ENCODE data around the gene ZNF407. TPM values are rescaled to one million over a fixed set of nuclear protein-coding genes. Genes with fewer than 3 reads are reported as not detected.

ZNF407 gene
- total RNA-seq, 1 donor from 2014 or later: 24.9 TPM

- no peak overlapping the region for H3K4me3 Mint-ChIP-seq
- H3K36me3 Mint-ChIP-seq: peaks cover 4% of the 10 kb centered on the region
- peak; percentile 78 for TF ChIP-seq CTCF (IDR thresholded peaks at IDR 0.05; ENCODE audit: unreplicated experiment)
- H3K9me3 Mint-ChIP-seq: peaks cover 22% of the 10 kb centered on the region
- H3K27me3 Mint-ChIP-seq (ENCODE audit: low read depth): peaks cover 37% of the 10 kb centered on the region
- DNase-seq (ENCODE audit: low spot score in 2 of 2, unreplicated experiment in 2 of 2): peak; percentile 57 to 84
- peaks cover 9% of the 10 kb centered on the region for H3K4me1 Mint-ChIP-seq
- H3K27ac Mint-ChIP-seq: no peak overlapping the region
Measured at GRCh38 chr18:74551936-74552555, 45.6 kb upstream of the ZNF407 start.

DNA sequence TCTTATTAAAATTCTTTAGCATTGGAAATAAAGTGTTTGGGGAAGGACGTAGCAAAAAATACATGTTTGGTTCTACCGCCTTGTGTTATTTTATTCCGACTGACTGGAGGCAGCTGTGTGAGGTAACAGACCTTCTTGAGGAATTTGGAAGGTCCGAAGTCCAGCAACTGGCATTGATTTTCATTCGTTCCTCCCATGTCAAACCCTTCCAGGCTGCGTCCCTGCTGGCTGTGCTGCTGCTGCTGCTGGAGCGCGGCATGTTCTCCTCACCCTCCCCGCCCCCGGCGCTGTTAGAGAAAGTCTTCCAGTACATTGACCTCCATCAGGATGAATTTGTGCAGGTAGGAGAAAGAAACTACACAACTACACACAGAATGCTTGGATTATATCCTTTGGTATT lies 41.5 kb upstream of the ZNF407 start:
- peaks cover 10% of the 10 kb centered on the region for H3K4me1 Mint-ChIP-seq
- DNase-seq (ENCODE audit: low spot score in 2 of 2, unreplicated experiment in 2 of 2): no peak
- no peaks in the 10 kb centered on the region for H3K36me3 Mint-ChIP-seq
- no peak overlapping the region for H3K4me3 Mint-ChIP-seq
- H3K27ac Mint-ChIP-seq: no peak overlapping the region
- H3K9me3 Mint-ChIP-seq: no peaks in the 10 kb centered on the region
- peaks cover 53% of the 10 kb centered on the region for H3K27me3 Mint-ChIP-seq (ENCODE audit: low read depth)
- TF ChIP-seq CTCF (IDR thresholded peaks at IDR 0.05; ENCODE audit: unreplicated experiment): no peak

- H3K27me3 Mint-ChIP-seq (ENCODE audit: low read depth): peaks cover 51% of the 10 kb centered on the region
- H3K36me3 Mint-ChIP-seq: no peaks in the 10 kb centered on the region
- H3K9me3 Mint-ChIP-seq: no peaks in the 10 kb centered on the region
- H3K4me3 Mint-ChIP-seq: no peak overlapping the region
- H3K27ac Mint-ChIP-seq: no peak overlapping the region
- DNase-seq (ENCODE audit: low spot score in 2 of 2, unreplicated experiment in 2 of 2): no peak
- no peak for TF ChIP-seq CTCF (IDR thresholded peaks at IDR 0.05; ENCODE audit: unreplicated experiment)
- H3K4me1 Mint-ChIP-seq: peaks cover 26% of the 10 kb centered on the region
Measured at GRCh38 chr18:74558096-74558495, 39.6 kb upstream of the ZNF407 start.

- TF ChIP-seq CTCF (IDR thresholded peaks at IDR 0.05; ENCODE audit: unreplicated experiment): no peak
- H3K9me3 Mint-ChIP-seq: peaks cover 10% of the 10 kb centered on the region
- DNase-seq (ENCODE audit: low spot score in 2 of 2, unreplicated experiment in 2 of 2): no peak
- H3K4me1 Mint-ChIP-seq: peaks cover 41% of the 10 kb centered on the region
- peak overlapping the region; percentile 30 for H3K4me3 Mint-ChIP-seq
- H3K27ac Mint-ChIP-seq: peak overlapping the region; percentile 66
- peaks cover 17% of the 10 kb centered on the region for H3K27me3 Mint-ChIP-seq (ENCODE audit: low read depth)
- peaks cover 10% of the 10 kb centered on the region for H3K36me3 Mint-ChIP-seq
Measured at GRCh38 chr18:74562131-74562730, 35.4 kb upstream of the ZNF407 start.

- no peak for DNase-seq (ENCODE audit: low spot score in 2 of 2, unreplicated experiment in 2 of 2)
- peaks cover 12% of the 10 kb centered on the region for H3K36me3 Mint-ChIP-seq
- peak overlapping the region; percentile 28 for H3K27ac Mint-ChIP-seq
- H3K27me3 Mint-ChIP-seq (ENCODE audit: low read depth): peaks cover 18% of the 10 kb centered on the region
- H3K4me3 Mint-ChIP-seq: no peak overlapping the region
- TF ChIP-seq CTCF (IDR thresholded peaks at IDR 0.05; ENCODE audit: unreplicated experiment): no peak
- peaks cover 15% of the 10 kb centered on the region for H3K9me3 Mint-ChIP-seq
- H3K4me1 Mint-ChIP-seq: peaks cover 41% of the 10 kb centered on the region
Measured at GRCh38 chr18:74562775-74563174, 34.9 kb upstream of the ZNF407 start.

All from mesothelial cell of epicardium (in vitro differentiated cells).